SK-N-MC (cell line): ENCODE measurements around the gene DOCK4.

Experiments
- DNase-seq: peaks from one replicate; pipeline ENCODE4 v3.0.0-alpha.2; 2011; ENCODE audit warnings: low read depth, low spot score
- H3K27ac ChIP-seq: fragments of 200-600 bp; sonication (generic); 2 replicates; pipeline ENCODE4 v1.5.1; 2016; ENCODE audit warnings: mixed run types
- H3K36me3 ChIP-seq: fragments of 200-600 bp; sonication (generic); 2 replicates; pipeline ENCODE4 v1.6.1; 2017; ENCODE audit warnings: antibody characterized with exemption, low read length, mixed read lengths; ENCODE audit not compliant: insufficient read depth
- H3K4me3 ChIP-seq: fragments of 200-600 bp; sonication (generic); 2 replicates; pipeline ENCODE4 v1.5.1; 2016
- H3K9ac ChIP-seq: fragments of 200-600 bp; sonication (generic); 2 replicates; pipeline ENCODE4 v1.8.0; 2017; ENCODE audit warnings: mixed run types, mixed read lengths; ENCODE audit not compliant: insufficient read length
- H3K9me3 ChIP-seq: fragments of 200-600 bp; sonication (generic); 2 replicates; pipeline ENCODE4 v1.6.1; 2017; ENCODE audit warnings: low read depth, mild to moderate bottlenecking, antibody characterized with exemption, low read length, moderate library complexity, mixed read lengths
- EZH2 ChIP-seq: fragments of 200-600 bp; sonication (generic); IDR thresholded peaks from one replicate; pipeline ENCODE4 v1.6.1; 2017; ENCODE audit warnings: antibody characterized with exemption
- FOXP2 ChIP-seq: optimal IDR thresholded peaks from 2 replicates; pipeline ENCODE3; 2011; ENCODE audit warnings: mild to moderate bottlenecking, moderate library complexity; ENCODE audit not compliant: insufficient read depth; ENCODE audit errors: extremely low read length, control extremely low read depth
- POLR2AphosphoS5 ChIP-seq: IDR thresholded peaks from 2 replicates; pipeline ENCODE4 v1.6.1; 2012; ENCODE audit warnings: mild to moderate bottlenecking, low read depth, low read length, borderline replicate concordance

DOCK4 gene

DNA sequence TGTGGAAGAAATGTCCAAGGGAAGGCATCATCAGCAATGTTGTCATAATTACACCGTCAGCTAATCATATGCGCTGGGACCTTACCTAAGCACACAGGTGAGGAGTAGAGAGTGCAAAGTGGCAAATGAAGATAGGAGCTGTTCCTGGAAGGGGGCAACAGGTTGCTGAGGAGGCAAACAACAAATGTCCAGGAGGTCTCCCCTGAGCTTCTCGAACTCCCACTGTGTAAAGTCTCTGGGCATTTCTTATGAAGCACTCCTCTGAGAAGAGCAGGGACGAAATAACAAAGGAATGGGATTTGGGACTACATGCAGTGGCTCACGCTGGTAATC, 152.5 kb downstream of the DOCK4 start:
- H3K4me3 ChIP-seq, result no peak overlapping the region
- no peaks in the 10 kb centered on the region for H3K36me3 ChIP-seq
- H3K9me3 ChIP-seq, result no peaks in the 10 kb centered on the region
- H3K27ac ChIP-seq, result no peak overlapping the region
- no peak overlapping the region for H3K9ac ChIP-seq
- no peak for DNase-seq
- TF ChIP-seq EZH2 (no peak), POLR2AphosphoS5 (no peak), FOXP2 (no peak)

- no peaks in the 10 kb centered on the region for H3K9me3 ChIP-seq
- TF ChIP-seq POLR2AphosphoS5, result no peak
- H3K4me3 ChIP-seq, result no peak overlapping the region
- H3K9ac ChIP-seq, result no peak overlapping the region
- no peak overlapping the region for H3K27ac ChIP-seq
- no peaks in the 10 kb centered on the region for H3K36me3 ChIP-seq
- no peak for DNase-seq
Observed at GRCh38 chr7:112052993-112053736, 153.0 kb downstream of the DOCK4 start.

DNA sequence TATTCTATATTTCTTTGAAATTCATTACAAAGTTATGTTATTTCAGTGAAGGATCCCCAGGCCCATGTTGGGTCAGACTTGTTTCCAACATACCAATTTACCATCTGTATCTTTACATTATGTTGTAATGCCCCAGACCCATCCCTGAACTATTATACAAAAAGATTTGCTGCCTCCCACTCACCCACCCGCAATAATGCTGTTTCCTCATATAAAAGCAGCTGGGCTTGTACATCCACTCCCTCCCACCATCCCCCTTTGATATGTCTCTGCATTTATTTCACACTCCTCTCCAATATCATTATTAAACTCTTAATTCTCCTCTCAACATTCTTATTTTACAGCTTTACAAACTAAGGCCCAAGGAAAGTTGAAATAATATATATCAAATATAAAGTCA, 153.7 kb downstream of the DOCK4 start:
- TF ChIP-seq POLR2AphosphoS5, result no peak
- TF ChIP-seq EZH2, result no peak
- no peak for TF ChIP-seq FOXP2
- H3K27ac ChIP-seq, result no peak overlapping the region
- DNase-seq, result no peak
- H3K4me3 ChIP-seq, result no peak overlapping the region
- H3K36me3 ChIP-seq, result no peaks in the 10 kb centered on the region
- H3K9ac ChIP-seq, result no peak overlapping the region
- no peaks in the 10 kb centered on the region for H3K9me3 ChIP-seq

DNA sequence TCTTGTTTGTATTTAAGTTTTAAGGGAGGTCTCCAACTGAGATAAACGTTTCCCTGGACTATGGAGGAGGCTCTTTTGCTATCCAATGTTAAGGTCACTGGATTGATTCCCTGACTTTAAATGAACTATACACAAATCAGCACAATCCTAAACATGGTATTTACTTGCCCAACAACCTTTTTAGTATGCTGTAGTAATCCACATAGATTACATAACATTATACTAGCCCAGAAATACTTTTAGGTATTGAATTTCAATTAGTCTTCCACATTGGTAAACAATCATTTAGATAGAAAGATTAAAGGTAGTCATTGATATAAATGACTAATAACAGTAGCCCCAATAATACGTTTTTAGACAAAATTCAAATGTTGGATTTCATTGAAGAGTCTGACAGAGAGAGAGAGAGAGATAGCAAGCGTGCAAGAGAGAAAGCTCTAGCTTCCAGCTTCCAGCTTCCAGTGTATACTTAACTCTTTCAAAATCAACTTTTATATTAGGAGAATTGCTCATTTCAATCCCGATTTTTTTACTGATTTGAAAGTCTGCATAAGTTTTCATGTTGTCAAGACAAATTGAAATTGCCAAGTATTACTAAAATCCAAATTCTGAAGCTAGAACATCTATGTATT, 155.8 kb downstream of the DOCK4 start:
- Histone ChIP-seq H3K27ac (no peak overlapping the region), H3K4me3 (no peak overlapping the region), H3K9me3 (no peaks in the 10 kb centered on the region), H3K36me3 (no peaks in the 10 kb centered on the region), H3K9ac (no peak overlapping the region)
- DNase-seq, result no peak
- no peak for TF ChIP-seq EZH2
- no peak for TF ChIP-seq FOXP2
- no peak for TF ChIP-seq POLR2AphosphoS5

DNA sequence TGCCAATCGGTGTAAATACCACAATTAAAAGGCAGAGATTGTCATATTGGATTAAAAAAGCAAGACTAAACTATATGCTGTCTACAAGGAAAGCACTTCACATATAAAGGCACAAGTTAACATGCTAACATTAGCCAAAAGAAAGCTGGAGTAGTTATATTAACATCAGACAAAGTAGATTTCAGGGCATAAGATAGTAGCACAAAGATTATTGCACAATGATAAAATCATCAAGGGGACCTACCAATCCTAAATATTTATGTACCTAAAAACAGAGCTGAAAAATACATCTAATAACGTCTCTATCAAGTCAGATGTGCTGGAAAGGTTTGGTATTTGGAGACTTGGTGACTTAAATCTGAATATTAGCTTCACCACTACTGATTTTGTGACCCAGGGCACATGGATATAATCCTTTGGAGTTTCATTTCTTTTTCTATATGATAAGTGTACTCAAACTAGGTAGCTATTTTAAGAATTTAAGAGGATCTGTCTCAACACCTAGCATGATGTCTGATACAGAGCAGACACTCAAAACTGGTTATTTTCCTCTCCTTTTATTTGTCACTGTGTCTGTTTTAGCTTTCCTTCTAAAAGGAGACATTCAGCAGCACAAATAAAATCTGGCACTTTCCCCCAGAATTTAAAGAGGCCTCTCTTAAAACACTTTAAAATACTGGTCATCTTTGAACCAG, 156.5 kb downstream of the DOCK4 start:
- Histone ChIP-seq H3K4me3 (no peak overlapping the region), H3K27ac (no peak overlapping the region), H3K9me3 (no peaks in the 10 kb centered on the region), H3K36me3 (no peaks in the 10 kb centered on the region), H3K9ac (no peak overlapping the region)
- DNase-seq, result no peak
- no peak for TF ChIP-seq POLR2AphosphoS5
- TF ChIP-seq EZH2, result no peak
- no peak for TF ChIP-seq FOXP2

- no peak for DNase-seq
- TF ChIP-seq POLR2AphosphoS5 (no peak), FOXP2 (no peak), EZH2 (no peak)
- Histone ChIP-seq H3K27ac (no peak overlapping the region), H3K9me3 (no peaks in the 10 kb centered on the region), H3K36me3 (no peaks in the 10 kb centered on the region), H3K9ac (no peak overlapping the region), H3K4me3 (no peak overlapping the region)
Observed at GRCh38 chr7:112047421-112047820, 158.8 kb downstream of the DOCK4 start.

- DNase-seq, result no peak
- no peaks in the 10 kb centered on the region for H3K36me3 ChIP-seq
- H3K9me3 ChIP-seq, result no peaks in the 10 kb centered on the region
- no peak for TF ChIP-seq POLR2AphosphoS5
- TF ChIP-seq FOXP2, result no peak
- TF ChIP-seq EZH2, result no peak
- H3K27ac ChIP-seq, result no peak overlapping the region
- H3K4me3 ChIP-seq, result no peak overlapping the region
- H3K9ac ChIP-seq, result no peak overlapping the region
Observed at GRCh38 chr7:112045222-112045621, 161.0 kb downstream of the DOCK4 start.

- Histone ChIP-seq H3K4me3 (no peak overlapping the region), H3K27ac (no peak overlapping the region), H3K9me3 (no peaks in the 10 kb centered on the region), H3K36me3 (no peaks in the 10 kb centered on the region), H3K9ac (no peak overlapping the region)
- no peak for TF ChIP-seq FOXP2
- TF ChIP-seq EZH2, result no peak
- no peak for TF ChIP-seq POLR2AphosphoS5
- DNase-seq, result no peak
Observed at GRCh38 chr7:112042631-112043030, 163.6 kb downstream of the DOCK4 start.
